AG04450 (cell line): ENCODE results near the gene TUT4. TPM values are rescaled to one million over a fixed set of nuclear protein-coding genes. Genes with fewer than 3 reads are reported as not detected.

Experiments used
- CTCF ChIA-PET: fragments of 300-600, 350-600 bp; formaldehyde crosslinking; extraction: SDS; loops from one replicate; lab custom pipeline; 2022; ENCODE audit warnings: antibody characterized with exemption, inconsistent platforms; lab: Charles Lee
- POLR2A ChIA-PET: fragments of 350-600 bp; formaldehyde crosslinking; extraction: SDS; loops from one replicate; lab custom pipeline; 2021; ENCODE audit warnings: antibody characterized with exemption, inconsistent platforms; lab: Yijun Ruan, JAX
- DNase-seq: peaks from one replicate; pipeline ENCODE4 v3.0.0-alpha.2; 2011; ENCODE audit warnings: low read depth, low spot score
- H3K27ac ChIP-seq: one replicate; pipeline ENCODE4 v1.5.1; 2012; ENCODE audit warnings: low read depth, low read length, control low read depth
- H3K27me3 ChIP-seq: one replicate; pipeline ENCODE4 v1.6.0; 2012; ENCODE audit warnings: low read length; ENCODE audit not compliant: control insufficient read depth, insufficient read depth
- H3K4me3 ChIP-seq: 2 replicates; pipeline ENCODE4 v1.5.1; 2011; ENCODE audit warnings: mild to moderate bottlenecking, low read depth, low read length, control low read depth
- H3K9me3 ChIP-seq: 2 replicates; pipeline ENCODE4 v1.5.1; 2012; ENCODE audit warnings: low read length; ENCODE audit not compliant: control insufficient read depth, insufficient read depth
- polyA plus RNA-seq: library from polyadenylated mRNA; depleted of rRNA; stranded (reverse); fragments of >200 nt; gene quantifications from 2 replicates; pipeline ENCODE4 v1.2.3, GENCODE V29; 2011
- TF ChIP-seq, protein P1 (sequence below): IDR thresholded peaks from 2 replicates; pipeline ENCODE4 v1.5.1; 2011; ENCODE audit warnings: low read depth, low read length, control low read depth, inconsistent platforms

TUT4 gene
- polyA plus RNA-seq, 1 experiment = 30.0 TPM

DNA sequence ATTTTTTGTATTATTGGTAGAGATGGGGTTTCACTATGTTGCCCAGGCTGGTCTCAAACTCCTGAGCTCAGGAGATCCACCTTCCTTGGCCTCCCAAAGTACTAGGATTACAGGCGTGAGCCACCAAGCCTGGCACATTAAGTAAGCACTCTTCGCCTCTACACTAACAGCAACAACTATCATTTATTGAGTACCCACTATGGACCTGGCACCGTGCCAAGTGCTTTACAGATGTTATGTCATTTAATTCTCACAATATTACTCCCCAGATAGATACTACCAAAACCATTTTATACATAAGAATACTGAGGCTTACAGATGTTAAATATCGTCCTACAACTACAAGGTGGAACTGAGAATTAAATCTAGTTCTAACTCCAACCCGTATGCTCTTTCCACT is 50.1 kb downstream of the TUT4 start:
- TF ChIP-seq, protein P1, sequence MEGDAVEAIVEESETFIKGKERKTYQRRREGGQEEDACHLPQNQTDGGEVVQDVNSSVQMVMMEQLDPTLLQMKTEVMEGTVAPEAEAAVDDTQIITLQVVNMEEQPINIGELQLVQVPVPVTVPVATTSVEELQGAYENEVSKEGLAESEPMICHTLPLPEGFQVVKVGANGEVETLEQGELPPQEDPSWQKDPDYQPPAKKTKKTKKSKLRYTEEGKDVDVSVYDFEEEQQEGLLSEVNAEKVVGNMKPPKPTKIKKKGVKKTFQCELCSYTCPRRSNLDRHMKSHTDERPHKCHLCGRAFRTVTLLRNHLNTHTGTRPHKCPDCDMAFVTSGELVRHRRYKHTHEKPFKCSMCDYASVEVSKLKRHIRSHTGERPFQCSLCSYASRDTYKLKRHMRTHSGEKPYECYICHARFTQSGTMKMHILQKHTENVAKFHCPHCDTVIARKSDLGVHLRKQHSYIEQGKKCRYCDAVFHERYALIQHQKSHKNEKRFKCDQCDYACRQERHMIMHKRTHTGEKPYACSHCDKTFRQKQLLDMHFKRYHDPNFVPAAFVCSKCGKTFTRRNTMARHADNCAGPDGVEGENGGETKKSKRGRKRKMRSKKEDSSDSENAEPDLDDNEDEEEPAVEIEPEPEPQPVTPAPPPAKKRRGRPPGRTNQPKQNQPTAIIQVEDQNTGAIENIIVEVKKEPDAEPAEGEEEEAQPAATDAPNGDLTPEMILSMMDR = no peak
- H3K27ac ChIP-seq = no peak overlapping the region
- H3K9me3 ChIP-seq = no peaks in the 10 kb centered on the region
- POLR2A ChIA-PET = no interaction called here
- H3K27me3 ChIP-seq = no peaks in the 10 kb centered on the region
- H3K4me3 ChIP-seq = no peak overlapping the region
- no peak for DNase-seq
- CTCF ChIA-PET = interaction anchor here (0.7 kb wide), 1 partner anchor 9 kb away, joined by 3 read pairs; no protein-coding TSS in a partner anchor

DNA sequence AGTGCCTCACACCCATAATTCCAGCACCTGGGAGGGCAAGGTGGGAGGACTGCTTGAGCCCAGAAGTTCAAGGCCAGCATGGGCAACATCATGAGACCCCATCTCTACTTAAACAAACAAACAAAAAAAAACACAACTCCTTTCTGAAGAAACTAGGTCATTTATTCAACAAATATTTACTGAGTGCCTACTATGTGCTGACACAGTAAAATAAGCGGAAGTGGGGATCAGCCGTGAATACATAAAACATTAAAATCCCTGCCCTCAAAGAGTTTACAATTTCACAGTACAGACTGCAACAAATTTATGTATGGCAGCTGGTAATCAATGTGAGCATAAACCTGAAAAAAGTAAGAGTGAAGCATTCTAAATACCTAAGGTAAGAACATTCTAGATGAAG is 65.3 kb downstream of the TUT4 start:
- ChIA-PET CTCF (no interaction called here), POLR2A (no interaction called here)
- TF ChIP-seq, protein P1 = no peak
- Histone ChIP-seq H3K9me3 (no peaks in the 10 kb centered on the region), H3K27ac (no peak overlapping the region), H3K27me3 (no peaks in the 10 kb centered on the region), H3K4me3 (no peak overlapping the region)
- DNase-seq = no peak

DNA sequence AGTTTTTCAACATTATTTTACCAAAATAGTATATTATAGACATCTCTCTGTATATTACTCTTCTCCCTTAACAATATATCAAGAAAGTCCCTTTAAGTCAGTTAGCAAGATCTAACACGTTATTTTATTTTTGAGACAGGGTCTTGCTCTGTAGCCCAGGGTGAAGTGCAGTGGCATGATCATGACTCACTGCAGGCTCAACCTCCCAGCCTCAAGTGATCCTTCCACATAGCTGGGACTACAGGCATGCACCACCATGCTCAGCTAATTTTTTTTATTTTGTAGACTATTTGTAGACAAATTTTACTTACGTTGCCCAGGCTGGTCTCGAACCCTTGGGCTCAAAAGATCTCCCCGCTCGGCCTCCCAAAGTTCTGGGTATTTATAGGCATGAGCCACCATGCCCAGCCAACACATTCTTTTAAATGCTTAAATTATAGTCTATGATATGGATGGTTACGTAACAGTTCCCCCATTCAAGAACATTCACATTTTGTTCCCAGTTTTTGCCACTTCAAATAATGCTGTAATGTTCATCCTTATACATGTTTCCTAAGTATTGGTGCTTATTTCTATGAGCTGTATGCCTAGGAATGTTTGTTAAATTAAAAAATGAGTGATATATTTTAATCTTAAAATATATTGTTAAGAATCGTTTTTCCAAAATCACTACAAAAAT is 70.4 kb downstream of the TUT4 start:
- ChIA-PET CTCF (no interaction called here), POLR2A (no interaction called here)
- no peak for DNase-seq
- TF ChIP-seq, protein P1 = no peak
- no peaks in the 10 kb centered on the region for H3K9me3 ChIP-seq
- H3K4me3 ChIP-seq = no peak overlapping the region
- H3K27ac ChIP-seq = no peak overlapping the region
- no peaks in the 10 kb centered on the region for H3K27me3 ChIP-seq

DNA sequence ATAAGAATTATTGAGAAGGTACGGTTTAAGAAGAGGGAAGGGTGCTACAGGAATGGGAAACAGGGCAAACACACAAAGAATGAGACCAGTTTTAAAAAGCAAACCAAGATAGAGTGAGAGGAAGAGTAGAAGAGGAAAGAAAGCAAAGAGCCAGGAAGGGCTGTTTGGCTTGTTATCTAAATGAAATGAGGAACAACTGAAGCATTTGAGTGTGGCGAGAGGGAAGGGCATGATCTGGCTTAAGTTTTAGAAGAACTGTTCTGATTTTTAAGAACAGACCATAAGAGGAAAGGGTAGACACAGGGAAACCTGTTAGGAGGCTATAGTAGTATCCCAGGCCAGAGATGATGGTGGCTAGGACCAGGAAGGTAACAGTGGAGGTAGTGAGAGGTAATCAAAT is 73.8 kb downstream of the TUT4 start:
- H3K27ac ChIP-seq = no peak overlapping the region
- no peak for DNase-seq
- no peaks in the 10 kb centered on the region for H3K27me3 ChIP-seq
- ChIA-PET POLR2A (no interaction called here), CTCF (no interaction called here)
- TF ChIP-seq, protein P1 = no peak
- H3K9me3 ChIP-seq = no peaks in the 10 kb centered on the region
- H3K4me3 ChIP-seq = no peak overlapping the region

DNA sequence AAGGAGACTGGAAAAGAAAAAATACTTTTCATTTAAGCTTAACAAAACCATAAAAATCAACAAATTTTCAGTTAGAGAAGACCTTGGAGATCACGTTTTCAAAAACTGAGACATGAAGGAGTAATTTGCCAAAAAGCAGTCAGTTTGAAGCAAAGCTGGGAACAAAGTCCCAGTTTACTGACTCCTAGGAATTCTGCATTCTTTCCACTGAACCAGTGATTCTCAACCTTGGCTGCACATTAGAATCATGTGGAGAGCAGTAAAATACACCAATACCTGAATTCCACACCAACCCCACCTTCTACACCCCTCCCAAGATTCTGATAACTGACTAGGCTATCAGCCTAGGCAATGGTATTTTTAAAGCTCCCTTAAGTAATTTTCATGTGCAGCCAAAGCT is 75.0 kb downstream of the TUT4 start:
- ChIA-PET POLR2A (no interaction called here), CTCF (no interaction called here)
- Histone ChIP-seq H3K4me3 (no peak overlapping the region), H3K9me3 (no peaks in the 10 kb centered on the region), H3K27me3 (no peaks in the 10 kb centered on the region), H3K27ac (no peak overlapping the region)
- no peak for DNase-seq
- TF ChIP-seq, protein P1 = no peak
